ENCODE measurements around the gene OR2S2.

DNA sequence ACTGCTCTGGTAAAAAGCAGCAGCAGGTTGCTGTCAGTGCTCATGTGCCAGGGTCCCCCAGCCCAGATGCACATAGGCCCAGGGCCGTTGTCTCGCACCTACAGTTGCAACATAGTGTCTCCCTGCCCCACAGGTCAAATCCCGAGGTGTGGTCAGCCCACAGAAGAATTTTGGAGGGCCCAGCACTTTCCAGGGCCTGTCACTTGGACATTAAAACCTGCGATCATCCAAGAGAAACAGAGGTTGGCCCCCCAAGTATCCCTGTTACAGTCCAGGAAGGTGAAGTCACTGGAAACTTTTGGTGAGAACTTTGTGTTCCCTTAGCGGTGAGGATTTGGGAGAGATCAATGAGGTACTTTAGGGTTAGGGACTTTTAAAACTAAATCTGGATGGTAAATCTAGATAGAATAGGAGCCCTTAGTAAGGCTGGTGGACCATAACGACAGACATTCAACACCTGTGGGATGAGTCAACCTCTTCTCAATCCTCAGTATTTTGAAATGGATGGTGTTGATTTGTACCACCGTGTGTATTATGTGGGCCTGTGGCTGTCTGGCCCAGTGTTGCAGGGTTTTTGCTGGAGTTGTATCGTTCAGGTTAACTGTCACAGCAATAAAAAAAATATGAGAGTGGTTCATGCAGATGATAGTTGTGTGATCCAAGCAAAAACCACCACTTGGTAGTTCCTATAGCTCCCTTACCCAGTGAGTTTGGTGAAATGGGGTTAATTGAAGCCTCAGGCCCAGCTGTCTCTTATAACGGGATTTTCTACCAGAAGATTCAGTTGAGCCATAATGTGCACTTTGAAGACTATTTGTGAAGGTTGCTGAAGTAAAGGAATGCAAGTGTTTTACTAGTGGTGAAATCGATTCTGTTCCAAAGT, 19.2 kb downstream of the OR2S2 start:
- TF ChIP-seq POLR2A (IDR thresholded peaks at IDR 0.05) = no peak
- TF ChIP-seq, protein P1, sequence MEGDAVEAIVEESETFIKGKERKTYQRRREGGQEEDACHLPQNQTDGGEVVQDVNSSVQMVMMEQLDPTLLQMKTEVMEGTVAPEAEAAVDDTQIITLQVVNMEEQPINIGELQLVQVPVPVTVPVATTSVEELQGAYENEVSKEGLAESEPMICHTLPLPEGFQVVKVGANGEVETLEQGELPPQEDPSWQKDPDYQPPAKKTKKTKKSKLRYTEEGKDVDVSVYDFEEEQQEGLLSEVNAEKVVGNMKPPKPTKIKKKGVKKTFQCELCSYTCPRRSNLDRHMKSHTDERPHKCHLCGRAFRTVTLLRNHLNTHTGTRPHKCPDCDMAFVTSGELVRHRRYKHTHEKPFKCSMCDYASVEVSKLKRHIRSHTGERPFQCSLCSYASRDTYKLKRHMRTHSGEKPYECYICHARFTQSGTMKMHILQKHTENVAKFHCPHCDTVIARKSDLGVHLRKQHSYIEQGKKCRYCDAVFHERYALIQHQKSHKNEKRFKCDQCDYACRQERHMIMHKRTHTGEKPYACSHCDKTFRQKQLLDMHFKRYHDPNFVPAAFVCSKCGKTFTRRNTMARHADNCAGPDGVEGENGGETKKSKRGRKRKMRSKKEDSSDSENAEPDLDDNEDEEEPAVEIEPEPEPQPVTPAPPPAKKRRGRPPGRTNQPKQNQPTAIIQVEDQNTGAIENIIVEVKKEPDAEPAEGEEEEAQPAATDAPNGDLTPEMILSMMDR (IDR thresholded peaks at IDR 0.05) = no peak

All from lower leg skin (tissue), 3 donors.